Measurements from ENCODE around the gene GRIN2A.

GRCh38 chr16:10087151-10087550, 95.1 kb downstream of the GRIN2A start:
- TF ChIP-seq POLR2A (IDR thresholded peaks at IDR 0.05; ENCODE audit: low read length) (no peak), GATA1 (IDR thresholded peaks at IDR 0.05; ENCODE audit: low read depth, low read length) (no peak)

Measured in erythroblast (primary cell).